GM18499 (cell line): Measurements from ENCODE around the gene TAS2R16.

Source experiments
- ATAC-seq: cut with Tn5 transposase; IDR thresholded peaks from one replicate; pipeline ENCODE4 v1.9.1; 2021; ENCODE audit warnings: moderate number of reproducible peaks; ENCODE audit not compliant: insufficient read depth, unreplicated experiment

The TAS2R16 gene

GRCh38 chr7:122995600-122995999, at the start of gene TAS2R16:
Gene TAS2R16 (minus strand): TSS chr7:122995700. CDS start chr7:122995634, 66 bp downstream.
- ATAC-seq, result no peak

- ATAC-seq, result no peak
Observed at GRCh38 chr7:123043642-123044041, 48.1 kb upstream of the TAS2R16 start.

GRCh38 chr7:123041101-123041500, 45.6 kb upstream of the TAS2R16 start:
- no peak for ATAC-seq

- ATAC-seq, result no peak
Observed at GRCh38 chr7:123039269-123039668, 43.8 kb upstream of the TAS2R16 start.

- no peak for ATAC-seq
Observed at GRCh38 chr7:123034106-123034505, 38.6 kb upstream of the TAS2R16 start.

- no peak for ATAC-seq
Observed at GRCh38 chr7:123030631-123031030, 35.1 kb upstream of the TAS2R16 start.

GRCh38 chr7:123028339-123028738, 32.8 kb upstream of the TAS2R16 start:
- ATAC-seq, result no peak

- ATAC-seq, result no peak
Observed at GRCh38 chr7:123026251-123026650, 30.8 kb upstream of the TAS2R16 start.

- no peak for ATAC-seq
Observed at GRCh38 chr7:123024989-123025758, 29.7 kb upstream of the TAS2R16 start.

- ATAC-seq, result no peak
Observed at GRCh38 chr7:123023126-123023525, 27.6 kb upstream of the TAS2R16 start.

GRCh38 chr7:123022576-123022975, 27.1 kb upstream of the TAS2R16 start:
- no peak for ATAC-seq

GRCh38 chr7:123012435-123012834, 16.9 kb upstream of the TAS2R16 start:
- ATAC-seq, result no peak

- no peak for ATAC-seq
Observed at GRCh38 chr7:123011766-123012369, 16.4 kb upstream of the TAS2R16 start.

GRCh38 chr7:123004931-123005330, 9.4 kb upstream of the TAS2R16 start:
- ATAC-seq, result no peak

- ATAC-seq, result no peak
Observed at GRCh38 chr7:123003539-123004126, 8.1 kb upstream of the TAS2R16 start.

- no peak for ATAC-seq
Observed at GRCh38 chr7:122989577-122989976, 5.9 kb downstream of the TAS2R16 start.

- ATAC-seq, result no peak
Observed at GRCh38 chr7:122989041-122989440, 6.5 kb downstream of the TAS2R16 start.

- no peak for ATAC-seq
Observed at GRCh38 chr7:122988333-122988732, 7.2 kb downstream of the TAS2R16 start.

GRCh38 chr7:122987463-122987862, 8.0 kb downstream of the TAS2R16 start:
- ATAC-seq, result no peak

- no peak for ATAC-seq
Observed at GRCh38 chr7:122984021-122984420, 11.5 kb downstream of the TAS2R16 start.

- no peak for ATAC-seq
Observed at GRCh38 chr7:122983261-122983660, 12.2 kb downstream of the TAS2R16 start.

- no peak for ATAC-seq
Observed at GRCh38 chr7:122975341-122975740, 20.2 kb downstream of the TAS2R16 start.
